ENCODE data around the gene CDC42BPB.

CDC42BPB gene

GRCh38 chr14:103095210-103095778 is 37.9 kb upstream of the CDC42BPB start:
- no peak for DNase-seq (ENCODE audit: low read depth, low spot score)

GRCh38 chr14:103094406-103095209 is 37.3 kb upstream of the CDC42BPB start, which contains the start of gene EXOC3L4:
TSS of gene EXOC3L4 (plus strand) at chr14:103094725. CDS start at chr14:103100220, 5,495 bp downstream.
- DNase-seq (ENCODE audit: low read depth, low spot score) = no peak

- DNase-seq (ENCODE audit: low read depth, low spot score) = no peak
These were observed 36.6 kb upstream of the CDC42BPB start for GRCh38 chr14:103093856-103094405.

- DNase-seq (ENCODE audit: low read depth, low spot score) = no peak
These were observed 34.5 kb upstream of the CDC42BPB start for GRCh38 chr14:103091883-103092222.

- DNase-seq (ENCODE audit: low read depth, low spot score) = peak; percentile 69
These were observed 33.9 kb upstream of the CDC42BPB start for GRCh38 chr14:103091041-103091882.

GRCh38 chr14:103090481-103091020 is 33.2 kb upstream of the CDC42BPB start:
- no peak for DNase-seq (ENCODE audit: low read depth, low spot score)

GRCh38 chr14:103089386-103090335 is 32.3 kb upstream of the CDC42BPB start:
- no peak for DNase-seq (ENCODE audit: low read depth, low spot score)

- DNase-seq (ENCODE audit: low read depth, low spot score) = no peak
These were observed 31.6 kb upstream of the CDC42BPB start for GRCh38 chr14:103088921-103089320.

- no peak for DNase-seq (ENCODE audit: low read depth, low spot score)
These were observed 30.0 kb upstream of the CDC42BPB start for GRCh38 chr14:103087343-103087835.

GRCh38 chr14:103086771-103087342 is 29.5 kb upstream of the CDC42BPB start:
- no peak for DNase-seq (ENCODE audit: low read depth, low spot score)

GRCh38 chr14:103085106-103086091 is 28.1 kb upstream of the CDC42BPB start:
- no peak for DNase-seq (ENCODE audit: low read depth, low spot score)

- DNase-seq (ENCODE audit: low read depth, low spot score) = no peak
These were observed 26.9 kb upstream of the CDC42BPB start, which contains the start of gene LBHD2 for GRCh38 chr14:103084021-103084919. TSS of gene LBHD2 (plus strand) at chr14:103084210. CDS start at chr14:103086013, 1,803 bp downstream.

- DNase-seq (ENCODE audit: low read depth, low spot score) = no peak
These were observed 24.6 kb upstream of the CDC42BPB start for GRCh38 chr14:103081951-103082350.

GRCh38 chr14:103078860-103079587 is 21.7 kb upstream of the CDC42BPB start:
- DNase-seq (ENCODE audit: low read depth, low spot score) = no peak

- DNase-seq (ENCODE audit: low read depth, low spot score) = peak; percentile 34
These were observed 21.0 kb upstream of the CDC42BPB start for GRCh38 chr14:103078420-103078749.

GRCh38 chr14:103074729-103075367 is 17.5 kb upstream of the CDC42BPB start:
- DNase-seq (ENCODE audit: low read depth, low spot score) = no peak

Measured in activated naive CD8-positive, alpha-beta T cell treated with anti-CD3 and anti-CD28 coated beads, Interleukin-2, amount 50 U/mL, for 16 hours (primary cell).